Measurements from ENCODE around the gene ELMO2. TPM values are rescaled to one million over a fixed set of nuclear protein-coding genes. Genes with fewer than 3 reads are reported as not detected.
A peak's percentile ranks its signal among the peaks of the same experiment; 100 is the strongest.

The ELMO2 gene
- total RNA-seq, 2 experiments from 2014 or later: 85.6 to 97.6 TPM

- ChIA-PET POLR2A (no interaction called here), CTCF (no interaction called here)
- no peak overlapping the region for H3K4me3 Mint-ChIP-seq
- H3K27me3 Mint-ChIP-seq: peaks cover 55% of the 10 kb centered on the region
- no peaks in the 10 kb centered on the region for H3K4me1 Mint-ChIP-seq
- no peak overlapping the region for H3K27ac Mint-ChIP-seq
- DNase-seq: no peak
- H3K9me3 Mint-ChIP-seq: no peaks in the 10 kb centered on the region
- no peaks in the 10 kb centered on the region for H3K36me3 Mint-ChIP-seq (ENCODE audit: low read depth)
These were observed 14.5 kb upstream of the ELMO2 start for GRCh38 chr20:46420878-46421277.

DNA sequence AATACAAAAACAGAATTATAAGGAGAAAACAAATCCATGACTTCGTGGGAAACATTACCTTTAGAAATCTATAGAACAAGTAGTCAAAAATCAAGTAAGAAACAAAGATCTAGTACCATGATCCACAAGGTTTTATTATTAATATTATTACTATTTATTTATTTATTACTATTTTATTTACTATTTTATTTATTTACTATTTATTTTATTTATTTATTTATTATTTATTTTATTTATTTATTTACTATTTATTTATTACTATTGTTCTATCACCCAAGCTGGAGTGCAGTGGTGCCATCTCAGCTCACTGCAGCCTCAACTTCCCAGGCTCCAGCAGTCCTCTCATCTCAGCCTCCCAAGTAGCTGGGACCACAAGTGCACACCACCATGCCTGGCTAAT is 13.5 kb upstream of the ELMO2 start:
- Mint-ChIP-seq H3K4me1 (no peaks in the 10 kb centered on the region), H3K36me3 (ENCODE audit: low read depth) (no peaks in the 10 kb centered on the region), H3K4me3 (no peak overlapping the region), H3K9me3 (no peaks in the 10 kb centered on the region), H3K27me3 (peaks cover 54% of the 10 kb centered on the region), H3K27ac (no peak overlapping the region)
- DNase-seq: no peak
- ChIA-PET POLR2A (no interaction called here), CTCF (interaction anchor here (1.0 kb wide), 1 partner anchor 71 kb away, joined by 3 read pairs; no protein-coding TSS in a partner anchor)

GRCh38 chr20:46416839-46417238 is 10.4 kb upstream of the ELMO2 start:
- H3K27ac Mint-ChIP-seq: no peak overlapping the region
- H3K4me1 Mint-ChIP-seq: no peaks in the 10 kb centered on the region
- ChIA-PET CTCF (no interaction called here), POLR2A (no interaction called here)
- H3K9me3 Mint-ChIP-seq: no peaks in the 10 kb centered on the region
- H3K4me3 Mint-ChIP-seq: no peak overlapping the region
- peaks cover 47% of the 10 kb centered on the region for H3K27me3 Mint-ChIP-seq
- H3K36me3 Mint-ChIP-seq (ENCODE audit: low read depth): no peaks in the 10 kb centered on the region
- DNase-seq: no peak

DNA sequence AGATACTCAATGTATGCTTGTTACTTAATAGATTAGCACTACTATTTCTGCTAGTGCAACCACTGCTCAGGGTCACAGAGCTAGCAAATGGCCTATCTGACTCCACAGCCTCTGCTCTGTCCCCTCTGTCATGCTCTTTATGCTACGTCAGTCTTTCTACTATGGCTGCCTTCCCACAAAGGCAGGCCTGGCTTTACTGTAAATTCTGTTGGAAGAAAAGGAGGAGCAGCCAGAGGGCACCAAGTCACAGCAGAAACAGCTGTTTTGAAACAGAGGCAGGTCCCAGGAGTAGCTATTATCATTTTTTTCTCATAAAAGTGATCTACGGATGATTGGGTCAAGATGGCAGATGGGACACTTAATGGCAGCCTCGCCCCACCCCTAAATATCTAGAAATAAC is 10.0 kb upstream of the ELMO2 start:
- no peaks in the 10 kb centered on the region for H3K36me3 Mint-ChIP-seq (ENCODE audit: low read depth)
- H3K9me3 Mint-ChIP-seq: no peaks in the 10 kb centered on the region
- peaks cover 47% of the 10 kb centered on the region for H3K27me3 Mint-ChIP-seq
- POLR2A ChIA-PET: no interaction called here
- no peak overlapping the region for H3K4me3 Mint-ChIP-seq
- no peak for DNase-seq
- CTCF ChIA-PET: interaction anchor here (0.5 kb wide), 1 partner anchor 263 kb away, joined by 3 read pairs; no protein-coding TSS in a partner anchor
- no peak overlapping the region for H3K27ac Mint-ChIP-seq
- H3K4me1 Mint-ChIP-seq: no peaks in the 10 kb centered on the region

DNA sequence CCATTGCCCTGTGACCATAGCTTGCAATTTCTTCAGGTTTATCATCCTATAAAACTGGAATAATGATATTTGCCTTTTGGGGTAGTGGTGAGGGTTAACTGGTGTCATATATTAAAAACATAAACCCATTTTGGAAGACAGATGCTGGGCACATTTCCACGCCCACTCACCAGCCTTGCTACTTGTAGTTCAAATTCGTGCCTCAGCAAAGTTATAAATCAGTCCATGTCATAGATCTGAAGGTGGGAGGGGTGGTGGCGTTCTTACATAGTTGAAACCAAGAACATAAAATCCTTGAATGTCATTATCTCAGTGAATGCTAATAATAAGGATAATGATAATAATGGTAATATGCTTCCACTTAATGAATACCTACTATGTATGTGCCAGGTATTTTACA is 9.4 kb upstream of the ELMO2 start:
- POLR2A ChIA-PET: no interaction called here
- H3K27me3 Mint-ChIP-seq: peaks cover 41% of the 10 kb centered on the region

DNA sequence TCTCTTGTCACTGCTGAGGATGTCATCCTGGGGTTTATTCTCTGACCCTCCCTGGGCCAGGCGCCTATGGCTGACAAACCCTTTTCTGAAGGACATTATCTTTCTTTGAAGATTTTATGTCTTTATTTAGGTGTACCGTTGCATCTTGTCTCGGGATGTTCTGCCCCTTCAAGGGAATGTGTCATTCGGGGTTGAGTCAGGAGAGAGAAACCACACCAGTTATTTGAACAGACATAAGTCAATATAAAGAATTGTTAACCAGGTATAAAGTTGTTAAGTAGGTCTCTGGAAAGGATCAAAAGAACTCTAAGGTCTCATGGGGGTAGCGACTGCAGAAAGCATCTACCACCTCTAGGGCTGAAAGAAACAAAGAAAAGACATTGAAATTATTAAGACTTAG is 8.2 kb upstream of the ELMO2 start:
- H3K4me3 Mint-ChIP-seq: no peak overlapping the region
- H3K36me3 Mint-ChIP-seq (ENCODE audit: low read depth): no peaks in the 10 kb centered on the region
- H3K4me1 Mint-ChIP-seq: peaks cover 10% of the 10 kb centered on the region
- ChIA-PET CTCF (interaction anchor here (1.6 kb wide), 1 partner anchor 108 kb away, joined by 4 read pairs; no protein-coding TSS in a partner anchor), POLR2A (no interaction called here)
- peaks cover 38% of the 10 kb centered on the region for H3K27me3 Mint-ChIP-seq
- no peaks in the 10 kb centered on the region for H3K9me3 Mint-ChIP-seq
- H3K27ac Mint-ChIP-seq: no peak overlapping the region
- DNase-seq: no peak

More for the DNA sequence above, 9.4 kb upstream of the ELMO2 start:
- Mint-ChIP-seq H3K4me3 (no peak overlapping the region), H3K27ac (no peak overlapping the region), H3K9me3 (no peaks in the 10 kb centered on the region), H3K36me3 (ENCODE audit: low read depth) (no peaks in the 10 kb centered on the region), H3K4me1 (peaks cover 2% of the 10 kb centered on the region)
- no peak for DNase-seq
- CTCF ChIA-PET: interaction anchor here (0.5 kb wide), 1 partner anchor 263 kb away, joined by 3 read pairs; no protein-coding TSS in a partner anchor

DNA sequence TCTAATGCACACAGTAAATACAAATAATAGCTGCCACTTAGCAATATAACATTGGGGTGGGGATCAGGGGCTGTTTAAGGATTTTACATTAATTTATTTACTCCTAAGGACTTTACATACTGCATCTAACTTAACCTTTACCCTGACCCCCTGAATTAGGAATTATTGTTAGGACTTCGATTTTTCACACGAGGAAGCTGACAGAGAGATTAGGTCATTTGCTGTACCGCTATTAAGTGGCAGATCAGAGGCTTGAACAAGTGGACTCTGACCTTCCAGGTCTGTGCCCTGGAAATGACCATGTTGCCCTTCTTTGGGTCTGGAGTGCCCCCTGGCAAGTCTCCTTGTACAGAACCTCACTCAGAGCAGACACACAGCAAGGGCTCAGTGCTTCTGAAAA is 5.2 kb upstream of the ELMO2 start:
- CTCF ChIA-PET: interaction anchor here (0.8 to 1.0 kb wide), 5 partner anchors 11 to 106 kb away, joined by 3 to 5 read pairs (median 4); no protein-coding TSS in a partner anchor
- Mint-ChIP-seq H3K36me3 (ENCODE audit: low read depth) (peaks cover 4% of the 10 kb centered on the region), H3K27me3 (peaks cover 19% of the 10 kb centered on the region)

DNA sequence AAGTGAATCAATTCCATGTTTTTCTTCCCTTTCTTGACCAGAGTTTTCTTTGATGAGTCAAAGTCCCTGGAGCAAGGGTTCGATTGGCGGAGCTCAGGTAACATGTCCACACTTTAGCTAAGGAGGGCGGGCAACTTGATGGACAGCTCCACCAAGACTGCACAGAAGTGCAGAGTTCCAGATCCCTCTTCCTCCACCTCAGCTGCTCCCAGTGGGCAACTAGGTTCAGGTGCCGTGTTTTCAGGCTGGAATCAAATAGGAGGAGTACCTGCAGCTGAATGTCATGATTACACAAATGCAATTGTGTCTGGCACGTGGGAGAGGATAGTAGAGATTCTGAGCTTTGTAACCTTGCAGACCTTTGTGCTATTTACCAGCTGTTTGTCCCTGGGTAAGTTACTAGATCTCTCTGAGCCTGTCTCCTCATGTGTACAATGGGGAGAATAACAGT is 1.9 kb upstream of the ELMO2 start:
- H3K9me3 Mint-ChIP-seq: no peaks in the 10 kb centered on the region
- no peak overlapping the region for H3K4me3 Mint-ChIP-seq
- peaks cover 4% of the 10 kb centered on the region for H3K27me3 Mint-ChIP-seq
- CTCF ChIA-PET: interaction anchor here (2.0 to 2.9 kb wide), 2 partner anchors 60 to 102 kb away, joined by 12 to 24 read pairs; no protein-coding TSS in a partner anchor
- H3K27ac Mint-ChIP-seq: no peak overlapping the region
- H3K36me3 Mint-ChIP-seq (ENCODE audit: low read depth): peaks cover 12% of the 10 kb centered on the region
- H3K4me1 Mint-ChIP-seq: peaks cover 50% of the 10 kb centered on the region
- DNase-seq: no peak
- POLR2A ChIA-PET: interaction anchor here (2.0 kb wide), 1 partner anchor 19 kb away, joined by 7 read pairs; no protein-coding TSS in a partner anchor

More for the DNA sequence above, 5.2 kb upstream of the ELMO2 start:
- Mint-ChIP-seq H3K9me3 (no peaks in the 10 kb centered on the region), H3K4me1 (peaks cover 32% of the 10 kb centered on the region), H3K27ac (no peak overlapping the region), H3K4me3 (no peak overlapping the region)
- DNase-seq: no peak
- POLR2A ChIA-PET: interaction anchor here (1.0 kb wide), 1 partner anchor 48 kb away, joined by 5 read pairs; no protein-coding TSS in a partner anchor

DNA sequence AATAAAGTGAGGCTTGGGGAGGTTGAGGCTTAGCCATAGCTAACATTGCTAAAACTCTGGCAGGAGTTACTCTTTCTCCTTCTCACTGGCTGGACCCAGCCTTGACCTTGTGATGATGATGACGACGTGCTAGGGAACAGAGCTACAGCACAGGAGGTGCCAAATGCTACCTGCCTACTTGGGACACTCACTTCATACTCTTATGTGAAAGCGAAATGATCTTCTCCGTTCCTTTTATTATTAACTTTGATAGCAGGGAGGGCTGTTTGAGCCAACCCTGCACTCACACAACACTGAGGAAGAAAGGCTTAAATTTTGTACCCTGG is 1.2 kb upstream of the ELMO2 start:
- H3K4me1 Mint-ChIP-seq: peaks cover 57% of the 10 kb centered on the region

GRCh38 chr20:46406986-46407670 is 713 bp upstream of the ELMO2 start:
- Mint-ChIP-seq H3K4me3 (peak overlapping the region; percentile 91), H3K27ac (peak overlapping the region; percentile 93), H3K27me3 (no peaks in the 10 kb centered on the region), H3K36me3 (ENCODE audit: low read depth) (peaks cover 21% of the 10 kb centered on the region), H3K9me3 (no peaks in the 10 kb centered on the region), H3K4me1 (peaks cover 62% of the 10 kb centered on the region)
- ChIA-PET POLR2A (interaction anchor here (0.9 to 2.0 kb wide), 7 partner anchors 18 to 472 kb away, joined by 4 to 7 read pairs (median 4); partner anchors contain the start of genes PCIF1, TP53RK and ZNF335), CTCF (interaction anchor here (0.9 to 2.9 kb wide), 13 partner anchors 13 to 437 kb away, joined by 3 to 24 read pairs (median 4); no protein-coding TSS in a partner anchor)
- DNase-seq: peak; percentile 67

More for the DNA sequence above, 1.2 kb upstream of the ELMO2 start:
- Mint-ChIP-seq H3K27ac (no peak overlapping the region), H3K9me3 (no peaks in the 10 kb centered on the region), H3K36me3 (ENCODE audit: low read depth) (peaks cover 16% of the 10 kb centered on the region), H3K4me3 (peak overlapping the region; percentile 91), H3K27me3 (no peaks in the 10 kb centered on the region)
- ChIA-PET POLR2A (interaction anchor here (1.1 to 2.0 kb wide), 3 partner anchors 18 to 435 kb away, joined by 4 to 7 read pairs (median 6); partner anchors contain the start of genes TP53RK and ZNF335), CTCF (interaction anchor here (1.4 to 2.9 kb wide), 5 partner anchors 30 to 138 kb away, joined by 4 to 24 read pairs (median 5); no protein-coding TSS in a partner anchor)
- DNase-seq: no peak

DNA sequence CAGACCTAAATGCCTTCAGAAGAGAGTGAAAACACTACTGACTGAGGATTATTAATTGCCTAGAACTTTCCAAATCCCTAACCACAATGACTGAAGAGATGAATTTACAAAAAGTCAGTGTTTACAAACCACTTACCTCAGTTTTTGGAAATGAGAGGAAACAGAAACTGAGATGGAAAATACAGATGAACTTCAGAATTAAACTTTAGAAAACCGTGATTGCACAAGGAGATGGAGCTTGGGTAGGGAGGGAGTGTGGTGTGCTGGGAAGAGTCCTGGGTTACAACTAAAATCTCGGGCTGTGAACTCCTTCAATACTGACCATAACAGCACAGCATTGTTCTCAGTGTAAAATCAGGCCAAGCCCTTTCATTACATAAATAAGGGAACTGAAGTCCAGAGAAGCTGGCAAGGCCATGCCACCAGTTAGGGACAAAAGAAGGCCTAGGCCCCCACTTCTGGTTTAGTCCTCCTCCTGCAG is 4.0 kb downstream of the ELMO2 start:
- H3K27me3 Mint-ChIP-seq: no peaks in the 10 kb centered on the region

GRCh38 chr20:46401478-46401860 is 4.9 kb downstream of the ELMO2 start:
- ChIA-PET POLR2A (interaction anchor here (0.6 to 1.4 kb wide), 3 partner anchors 28 to 429 kb away, joined by 3 to 5 read pairs (median 4); partner anchors contain the start of gene ZNF335), CTCF (interaction anchor here (0.8 to 1.4 kb wide), 3 partner anchors 10 to 280 kb away, joined by 3 to 9 read pairs (median 4); no protein-coding TSS in a partner anchor)
- no peaks in the 10 kb centered on the region for H3K27me3 Mint-ChIP-seq
- peak; percentile 51 for DNase-seq
- no peaks in the 10 kb centered on the region for H3K9me3 Mint-ChIP-seq
- H3K4me1 Mint-ChIP-seq: peaks cover 73% of the 10 kb centered on the region
- H3K4me3 Mint-ChIP-seq: peak overlapping the region; percentile 69
- H3K27ac Mint-ChIP-seq: peak overlapping the region; percentile 96
- H3K36me3 Mint-ChIP-seq (ENCODE audit: low read depth): peaks cover 56% of the 10 kb centered on the region

More for the DNA sequence above, 4.0 kb downstream of the ELMO2 start:
- H3K27ac Mint-ChIP-seq: peak overlapping the region; percentile 96
- H3K4me1 Mint-ChIP-seq: peaks cover 75% of the 10 kb centered on the region
- DNase-seq: no peak
- no peaks in the 10 kb centered on the region for H3K9me3 Mint-ChIP-seq
- CTCF ChIA-PET: interaction anchor here (0.9 to 1.2 kb wide), 2 partner anchors 37 to 53 kb away, joined by 3 read pairs; no protein-coding TSS in a partner anchor
- H3K4me3 Mint-ChIP-seq: peak overlapping the region; percentile 69
- H3K36me3 Mint-ChIP-seq (ENCODE audit: low read depth): peaks cover 47% of the 10 kb centered on the region
- POLR2A ChIA-PET: interaction anchor here (1.1 kb wide), 1 partner anchor 28 kb away, joined by 4 read pairs; no protein-coding TSS in a partner anchor
